Cerebellar nuclear complex (tissue), 1 donor: ENCODE data around the gene B3GNT2.
"Not testable (repeated sequence)": the region's sequence is repeated elsewhere in the genome, so short reads cannot be mapped to it uniquely, and the experiment has no call there.

ENCODE experiments used
- DNase-seq, 2 experiments: peaks; one replicate each; lab custom pipeline; 2025; lab: John Stamatoyannopoulos, UW

B3GNT2 gene, protein sequence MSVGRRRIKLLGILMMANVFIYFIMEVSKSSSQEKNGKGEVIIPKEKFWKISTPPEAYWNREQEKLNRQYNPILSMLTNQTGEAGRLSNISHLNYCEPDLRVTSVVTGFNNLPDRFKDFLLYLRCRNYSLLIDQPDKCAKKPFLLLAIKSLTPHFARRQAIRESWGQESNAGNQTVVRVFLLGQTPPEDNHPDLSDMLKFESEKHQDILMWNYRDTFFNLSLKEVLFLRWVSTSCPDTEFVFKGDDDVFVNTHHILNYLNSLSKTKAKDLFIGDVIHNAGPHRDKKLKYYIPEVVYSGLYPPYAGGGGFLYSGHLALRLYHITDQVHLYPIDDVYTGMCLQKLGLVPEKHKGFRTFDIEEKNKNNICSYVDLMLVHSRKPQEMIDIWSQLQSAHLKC

DNA sequence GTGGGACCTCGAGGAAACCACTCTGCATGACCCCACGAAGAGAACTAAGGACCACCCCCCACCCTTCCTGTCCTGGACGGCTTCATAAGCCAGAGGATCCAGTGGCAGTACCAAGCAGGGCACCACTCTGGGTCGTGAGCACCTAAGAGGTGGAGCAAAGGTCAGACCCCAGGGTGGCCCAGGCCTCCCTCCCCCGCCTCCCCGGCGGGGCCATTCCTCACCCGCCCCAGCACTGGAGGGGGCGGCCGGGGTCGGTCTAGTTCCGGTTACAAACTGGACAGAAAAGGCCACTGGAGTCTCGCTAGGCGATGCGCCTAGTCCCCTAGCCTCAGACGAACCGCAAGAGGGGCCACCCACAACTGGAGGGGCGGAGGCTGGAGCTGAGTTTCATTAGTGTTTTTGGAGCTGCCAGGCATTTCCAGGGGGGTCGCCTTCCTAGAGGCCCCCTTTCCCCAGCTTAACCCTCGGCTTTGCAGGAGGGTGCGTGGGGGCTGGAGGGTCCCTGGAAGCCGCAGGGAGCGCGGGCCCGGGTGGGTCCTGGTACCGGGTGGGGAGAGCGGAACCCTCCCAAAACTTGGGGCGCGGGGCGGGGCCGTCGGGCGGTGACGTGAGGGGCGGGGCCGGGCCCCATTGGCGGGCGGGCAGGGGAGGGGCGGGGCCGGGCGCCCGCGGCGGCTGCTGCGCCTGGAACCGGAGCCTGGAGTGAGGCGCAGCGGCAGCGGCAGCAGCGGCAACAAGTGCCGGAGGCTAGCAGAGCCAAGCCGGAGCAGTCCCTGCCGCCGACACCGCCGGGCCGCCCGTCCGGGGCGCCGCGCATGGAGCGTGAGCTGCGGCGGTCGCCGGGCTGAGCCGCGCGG is at the start of gene B3GNT2:
Gene B3GNT2, plus strand, starts transcription at position 695 of the 857 bp plus-strand sequence. CDS start 26,106 bp downstream, outside the sequence.
- no peak for DNase-seq

DNA sequence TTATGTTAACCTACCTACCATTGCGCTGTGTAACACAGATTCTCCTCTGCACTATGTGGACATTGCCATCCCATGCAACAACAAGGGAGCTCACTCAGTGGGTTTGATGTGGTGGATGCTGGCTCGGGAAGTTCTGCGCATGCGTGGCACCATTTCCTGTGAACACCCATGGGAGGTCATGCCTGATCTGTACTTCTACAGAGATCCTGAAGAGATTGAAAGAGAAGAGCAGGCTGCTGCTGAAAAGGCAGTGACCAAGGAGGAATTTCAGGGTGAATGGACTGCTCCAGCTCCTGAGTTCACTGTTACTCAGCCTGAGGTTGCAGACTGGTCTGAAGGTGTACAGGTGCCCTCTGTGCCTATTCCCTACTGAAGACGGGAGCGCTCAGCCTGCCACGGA is 49.1 kb upstream of the B3GNT2 start:
- not testable (repeated sequence) for DNase-seq

DNA sequence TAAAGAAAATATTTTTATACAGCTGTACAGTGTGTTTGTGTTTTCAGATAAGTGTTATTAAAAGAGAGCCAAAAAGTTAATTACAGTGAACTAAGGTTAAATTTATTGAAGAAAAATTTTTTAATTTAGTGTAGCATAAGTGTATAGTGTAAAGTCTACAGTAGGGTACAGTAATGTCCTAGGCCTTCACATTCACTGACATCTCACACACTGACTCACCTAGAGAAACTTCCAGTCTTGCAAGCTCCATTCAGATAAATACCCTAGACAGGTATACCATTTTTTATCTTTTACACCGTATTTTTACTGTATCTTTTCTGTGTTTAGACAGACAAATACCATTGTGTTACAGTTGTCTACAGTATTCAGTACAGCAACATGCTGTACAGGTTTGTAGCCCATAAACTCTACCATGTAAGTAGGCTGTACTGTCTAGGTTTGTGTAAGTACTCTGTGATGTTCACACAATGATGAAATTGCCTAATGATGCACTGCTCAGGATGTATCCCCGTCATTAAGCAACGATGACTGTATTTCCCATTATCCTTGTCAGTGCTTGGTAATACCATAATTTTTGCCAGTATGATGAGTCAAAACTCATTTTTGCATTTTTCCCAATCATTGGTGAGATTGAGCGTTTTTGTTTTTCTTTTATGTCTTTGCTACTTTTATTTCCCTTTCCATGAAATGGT is 48.2 kb upstream of the B3GNT2 start:
- no peak for DNase-seq

DNA sequence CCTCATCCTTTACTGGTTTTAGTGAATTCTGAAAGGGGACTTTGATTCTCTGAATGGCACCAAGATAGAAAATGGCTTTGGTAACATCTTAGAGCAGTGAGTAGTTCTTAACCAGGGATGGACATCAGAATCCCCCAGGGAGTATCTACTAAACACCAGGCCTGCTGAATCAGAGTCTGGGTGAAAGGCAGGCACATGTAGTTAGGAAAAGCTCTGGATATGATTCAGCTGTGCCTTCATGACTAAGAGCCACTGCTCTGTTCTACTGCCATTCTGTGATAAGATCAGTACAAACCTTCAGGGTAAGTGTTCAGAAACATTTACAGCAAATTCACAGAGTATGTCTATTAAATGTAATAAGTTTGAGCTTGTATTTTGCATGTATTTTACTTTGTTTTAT is 46.2 kb upstream of the B3GNT2 start:
- DNase-seq, result no peak

DNA sequence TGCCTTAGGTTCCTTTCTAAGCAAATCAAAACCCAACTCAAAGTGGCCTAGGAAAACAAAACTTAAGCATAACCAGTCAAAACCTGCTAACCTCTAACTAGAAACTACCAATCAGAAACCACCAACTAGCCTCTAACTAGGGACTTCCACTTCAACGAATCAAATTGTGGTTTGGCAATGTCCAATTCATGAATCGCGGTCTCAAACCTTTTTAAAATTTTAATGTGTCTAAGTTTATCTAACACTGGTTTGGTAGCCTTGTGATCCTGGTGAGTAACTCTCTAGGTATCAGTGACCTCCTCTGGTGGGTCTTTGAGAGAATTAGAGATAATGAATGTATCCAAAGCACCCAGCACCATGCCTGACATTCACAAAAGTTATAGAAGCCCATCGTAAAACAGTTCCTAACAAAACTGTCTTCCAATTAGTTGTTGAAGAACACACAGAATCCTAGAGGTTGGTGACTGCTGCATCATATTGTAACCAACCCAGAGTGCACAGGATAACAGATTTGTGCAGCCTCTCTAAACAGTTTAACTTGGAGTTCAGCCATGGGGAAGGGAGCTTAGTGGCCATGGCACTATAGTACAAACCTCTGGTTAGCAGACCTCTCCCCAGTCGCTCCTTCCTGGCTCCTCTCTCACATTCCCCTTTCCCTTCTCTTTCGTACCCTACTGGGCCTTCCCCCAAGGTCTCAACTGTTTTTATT is 45.2 kb upstream of the B3GNT2 start:
- no peak for DNase-seq

DNA sequence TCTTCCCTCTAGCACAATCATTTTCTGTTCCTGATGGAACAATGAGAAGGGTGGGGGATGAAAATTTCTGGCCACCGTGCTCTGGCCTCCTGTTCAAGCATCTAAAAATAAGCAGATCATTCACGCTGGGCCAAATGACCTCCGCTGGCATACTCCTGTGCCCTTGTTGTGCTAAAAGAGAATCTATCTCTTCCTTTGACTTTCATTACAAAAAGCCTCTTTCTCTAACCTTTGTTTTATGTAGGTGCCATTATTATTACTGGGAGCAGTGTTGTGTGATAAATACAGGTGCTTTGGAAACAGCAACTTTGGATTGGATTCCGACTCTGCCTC is 44.6 kb upstream of the B3GNT2 start:
- no peak for DNase-seq

DNA sequence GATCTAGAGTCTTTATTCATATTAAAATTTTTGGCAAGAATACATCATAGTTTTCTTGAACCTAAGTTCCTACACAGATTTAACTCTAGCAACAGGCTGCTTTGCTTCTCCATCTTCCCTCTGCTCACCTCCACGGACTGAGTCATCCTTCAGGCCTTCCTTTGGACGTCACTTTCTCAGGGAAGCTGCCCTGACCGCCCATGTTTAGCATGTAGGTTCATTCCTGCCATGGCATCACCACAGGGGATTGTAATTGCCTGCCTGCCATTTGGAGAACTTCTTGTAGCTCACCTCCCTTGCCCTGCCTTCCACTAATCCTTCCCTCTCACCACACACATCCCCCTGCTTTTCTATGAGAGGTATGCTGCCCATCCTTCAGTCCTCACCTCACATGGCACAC is 43.9 kb upstream of the B3GNT2 start:
- DNase-seq, result no peak

DNA sequence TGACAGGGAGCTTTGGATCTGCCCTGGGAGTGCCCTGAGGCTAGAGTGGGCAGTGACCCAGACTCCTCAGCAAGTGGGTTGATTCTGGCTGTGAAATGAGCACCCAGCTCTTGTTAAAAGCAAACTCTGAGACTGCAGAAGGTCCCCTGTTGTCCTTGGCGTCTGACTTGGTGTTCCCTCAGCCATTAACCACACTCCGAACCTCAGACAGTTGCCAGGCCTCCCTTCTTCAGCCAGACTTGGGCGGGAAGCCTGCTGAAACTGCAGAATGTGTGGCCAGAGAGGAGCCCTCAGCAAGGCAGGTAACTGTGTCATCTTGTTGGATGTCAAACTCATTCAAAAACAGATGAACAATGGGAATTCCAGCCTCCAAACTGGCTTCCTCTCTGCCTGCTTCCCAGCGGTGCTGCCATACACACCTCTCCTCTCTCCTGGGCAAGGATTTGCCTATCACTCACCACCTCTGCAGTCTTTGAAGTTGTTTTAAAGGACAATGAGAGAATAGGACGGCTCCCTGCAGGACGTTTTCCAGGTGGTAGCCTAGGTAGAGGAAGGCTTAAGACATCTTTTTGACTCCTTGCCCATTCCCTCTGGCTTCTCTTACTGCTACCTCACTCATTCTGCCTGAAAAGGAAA is 38.9 kb upstream of the B3GNT2 start:
- DNase-seq, result no peak

DNA sequence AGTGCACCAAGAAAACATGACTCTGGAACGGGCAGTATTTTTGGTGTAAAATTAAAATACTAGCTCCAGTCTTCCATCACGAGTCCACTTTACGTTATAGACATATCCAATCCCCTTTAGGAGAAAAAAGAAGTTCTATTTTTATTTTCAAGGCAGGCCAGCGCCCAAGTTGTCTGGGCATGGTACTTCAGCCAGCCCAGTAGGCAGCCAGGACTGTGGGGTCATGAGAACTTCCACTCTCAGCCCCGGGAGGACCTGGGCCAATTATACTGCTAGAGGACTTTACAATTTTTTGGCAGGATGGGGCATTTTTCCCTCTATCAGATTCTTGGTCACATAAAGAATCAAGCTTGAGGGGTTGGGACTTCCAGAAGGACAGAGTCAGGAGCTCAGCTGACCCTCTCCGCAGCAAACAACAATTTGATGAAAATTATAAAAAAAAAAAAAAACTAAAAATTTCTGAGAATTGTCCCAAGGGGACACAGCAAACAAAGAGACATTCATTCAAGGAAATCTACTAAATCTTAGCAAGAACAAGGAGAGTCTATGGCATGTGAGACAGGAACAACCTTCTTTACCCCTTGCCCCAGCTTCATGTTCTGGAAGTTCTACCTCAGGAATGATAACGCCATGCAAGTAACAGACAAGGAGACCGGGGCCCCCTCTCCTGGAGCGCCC is 37.3 kb upstream of the B3GNT2 start:
- no peak for DNase-seq

DNA sequence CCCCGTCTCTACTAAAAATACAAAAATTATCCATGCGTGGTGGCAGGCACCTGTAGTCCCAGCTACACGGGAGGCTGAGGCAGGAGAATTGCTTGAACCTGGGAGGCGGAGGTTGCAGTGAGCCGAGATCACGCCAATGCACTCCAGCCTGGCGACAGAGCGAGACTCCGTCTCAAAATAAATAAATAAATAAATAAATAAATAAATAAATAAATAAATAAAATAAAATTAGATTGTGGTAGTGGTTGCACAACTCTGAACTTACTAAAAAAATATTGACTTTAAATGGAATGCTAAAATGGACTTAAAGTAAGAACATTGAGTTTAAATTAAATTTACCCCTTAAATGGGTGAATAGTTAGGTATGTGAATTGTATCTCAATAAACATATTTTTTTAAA is 35.2 kb upstream of the B3GNT2 start:
- not testable (repeated sequence) for DNase-seq

DNA sequence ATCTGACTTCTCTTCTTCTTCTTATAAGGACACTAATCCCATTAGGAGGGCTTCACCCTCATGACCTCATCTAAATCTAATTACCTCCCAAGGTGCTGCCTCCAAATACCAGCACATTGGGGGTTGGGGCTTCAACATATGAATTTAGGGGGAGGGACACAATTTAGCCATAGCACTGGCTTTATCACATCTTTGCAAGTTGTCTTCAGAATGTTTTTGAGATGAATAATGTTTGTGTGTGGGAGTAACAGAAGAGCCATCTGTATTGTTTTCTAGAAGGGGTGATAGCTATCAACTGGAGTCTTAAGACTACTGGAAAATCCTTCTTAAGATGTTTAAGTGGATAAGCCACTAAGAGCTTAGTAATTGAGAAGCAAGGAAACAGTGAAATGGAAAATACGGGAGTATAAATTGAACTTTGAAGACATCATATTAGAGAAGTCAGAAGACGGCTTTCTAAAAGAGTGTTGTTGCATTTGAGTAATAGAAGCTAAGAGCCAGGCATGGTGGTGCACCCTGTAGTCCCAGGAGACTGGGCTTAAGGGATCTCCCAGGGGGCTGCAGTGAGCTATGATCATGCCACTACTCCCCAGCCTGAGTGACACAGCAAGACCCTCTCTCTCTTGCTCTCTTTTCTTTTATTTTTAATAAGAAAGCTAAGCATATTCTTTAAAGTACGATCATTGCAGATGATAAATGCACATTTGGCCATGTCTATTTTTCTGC is 32.6 kb upstream of the B3GNT2 start:
- DNase-seq, result no peak

DNA sequence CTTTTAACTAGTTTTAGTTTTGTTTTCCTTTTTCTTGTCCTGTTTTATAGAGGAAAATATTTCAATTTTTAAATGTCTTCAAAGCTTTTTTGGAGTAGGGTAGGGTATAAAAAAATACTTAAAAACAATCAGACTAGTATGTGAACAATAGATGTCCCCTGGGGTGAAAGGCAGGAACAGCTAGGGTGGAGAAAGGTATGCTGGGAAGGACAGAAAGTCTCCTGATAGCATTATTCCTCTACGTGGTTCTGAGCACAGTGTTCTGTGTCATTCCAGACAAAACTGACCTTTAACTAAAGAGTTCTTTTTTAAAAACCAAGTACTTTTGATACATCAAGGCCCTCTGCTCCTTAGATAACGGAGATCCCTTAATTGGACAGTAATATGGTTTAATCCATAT is 32.1 kb upstream of the B3GNT2 start:
- DNase-seq, result no peak

DNA sequence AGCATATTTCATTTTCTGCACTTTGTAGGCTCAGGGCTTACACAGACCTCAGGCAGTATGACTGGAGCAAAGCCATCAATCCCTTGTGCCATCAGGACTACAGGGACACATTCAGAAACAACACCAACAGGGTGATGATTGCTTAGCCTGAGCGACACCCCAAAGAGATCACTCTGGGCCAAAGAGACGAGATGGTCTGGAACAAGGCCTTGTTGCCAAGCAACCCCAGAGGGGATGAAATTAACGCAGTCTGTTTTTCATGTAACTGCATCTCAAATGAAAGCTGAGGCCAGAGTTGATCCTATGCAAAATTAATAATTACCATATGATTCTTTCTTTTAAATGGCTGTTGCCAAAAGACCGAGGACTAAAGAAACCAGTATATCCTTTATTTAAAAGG is 20.2 kb upstream of the B3GNT2 start:
- no peak for DNase-seq

DNA sequence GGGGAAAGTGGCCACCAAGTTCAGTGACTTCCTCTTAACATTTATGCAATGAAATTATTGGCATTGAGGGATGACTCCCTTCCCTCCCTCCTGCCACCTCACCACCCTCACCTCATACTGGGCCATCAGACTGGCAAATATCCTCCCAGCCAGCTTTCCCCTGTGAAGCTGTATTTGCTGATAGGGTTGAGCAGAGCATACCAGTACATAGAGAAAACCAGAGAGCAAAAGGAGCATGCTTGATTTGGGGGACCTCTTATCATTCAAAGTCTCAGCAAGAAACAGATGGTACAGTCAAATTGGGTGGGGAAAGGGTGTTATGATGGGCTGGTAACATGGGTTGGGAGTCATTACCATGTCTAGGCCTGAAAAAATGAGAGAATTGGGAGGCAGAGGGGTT is 19.1 kb upstream of the B3GNT2 start:
- no peak for DNase-seq

DNA sequence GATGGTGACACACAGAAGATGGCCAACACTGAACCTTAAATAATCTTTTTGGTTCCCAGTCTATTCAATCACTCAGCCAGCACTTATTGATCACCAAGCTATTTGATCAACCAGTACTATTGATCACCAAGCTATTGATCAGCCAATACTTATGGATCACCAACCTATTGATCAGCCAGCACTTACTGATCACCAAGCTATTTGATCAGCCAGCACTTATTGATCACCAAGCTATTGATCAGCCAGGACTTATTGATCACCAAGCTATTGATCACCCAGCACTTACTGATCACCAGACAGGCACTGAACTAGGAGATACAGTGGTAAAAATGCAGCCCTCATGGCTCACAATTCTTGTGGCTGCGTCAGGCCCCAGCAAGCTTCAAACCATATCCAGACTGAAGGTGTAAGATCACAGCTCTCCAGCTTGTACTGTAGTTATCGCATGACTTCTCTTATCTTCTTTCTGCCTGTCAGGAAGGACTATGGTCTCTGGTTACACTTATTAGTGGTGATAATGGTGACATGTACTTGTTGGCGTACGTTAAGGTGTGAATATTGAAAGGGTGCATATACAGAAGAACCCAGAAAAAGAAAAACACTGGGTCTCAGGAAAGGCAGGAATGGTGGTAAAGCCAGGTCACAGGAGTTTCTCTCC is 18.4 kb upstream of the B3GNT2 start:
- no peak for DNase-seq

DNA sequence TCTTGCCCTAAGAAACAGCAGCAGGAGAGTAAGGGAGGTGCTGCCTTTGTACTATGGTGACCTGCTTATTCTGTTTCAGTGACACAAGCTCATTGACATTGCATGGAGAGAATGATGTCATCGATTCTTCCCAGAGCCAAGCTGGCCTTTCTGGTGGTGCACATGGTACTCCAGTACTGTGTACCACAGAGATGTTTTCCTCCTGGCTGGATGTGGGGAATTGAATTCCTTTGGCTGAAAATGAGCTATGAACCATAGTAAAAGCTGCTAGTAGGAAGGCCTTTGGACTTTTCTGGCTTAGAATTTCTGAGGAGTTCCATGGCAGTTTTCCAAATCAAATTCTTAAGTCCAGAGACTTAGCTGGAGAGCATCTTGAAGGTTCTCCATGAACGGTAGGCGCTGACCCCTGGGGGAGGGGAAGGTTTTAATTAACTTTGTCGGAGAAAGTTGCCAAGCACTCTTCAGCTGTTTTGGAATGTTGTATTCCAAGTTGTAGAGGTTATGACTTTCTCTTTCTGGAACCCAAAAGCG is 17.1 kb upstream of the B3GNT2 start:
- DNase-seq, result no peak

DNA sequence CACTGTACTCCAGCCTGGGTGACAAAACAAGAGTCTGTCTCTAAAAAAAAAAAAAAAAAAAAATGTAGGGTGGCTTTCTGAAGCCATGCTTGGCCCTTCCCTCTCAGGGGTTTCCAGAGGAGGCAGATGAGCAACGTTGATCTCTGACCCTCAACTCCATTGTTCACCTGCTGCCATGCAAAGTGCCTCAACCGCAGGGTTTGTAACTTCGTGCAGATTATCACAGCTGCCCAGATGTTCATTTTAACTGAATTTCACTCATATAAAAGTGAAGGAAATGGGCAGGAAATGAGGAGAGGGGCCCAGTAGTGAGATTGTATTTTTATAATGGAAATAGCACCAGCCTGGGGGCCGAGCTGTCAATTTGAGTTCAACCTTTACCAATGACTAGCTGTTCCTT is 14.9 kb upstream of the B3GNT2 start:
- no peak for DNase-seq

DNA sequence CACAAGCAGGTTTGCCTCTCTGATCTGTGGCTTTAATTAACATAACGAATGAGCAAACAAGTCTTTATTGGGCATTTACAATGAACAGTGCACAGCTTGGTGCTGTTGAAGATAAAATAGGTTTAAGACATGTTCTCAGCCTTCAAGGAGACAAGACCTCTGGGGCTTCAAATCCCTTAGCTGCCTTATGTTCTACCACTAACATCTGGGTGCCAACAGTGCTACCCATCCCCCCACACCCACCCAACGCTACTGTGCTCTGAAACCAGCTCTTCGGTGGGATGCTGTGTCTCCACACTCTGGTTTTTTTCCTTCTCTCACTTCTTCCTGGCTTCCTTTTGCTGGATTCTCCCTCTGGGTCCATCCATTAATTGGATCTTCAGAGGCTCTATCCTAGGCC is 14.1 kb upstream of the B3GNT2 start:
- no peak for DNase-seq

DNA sequence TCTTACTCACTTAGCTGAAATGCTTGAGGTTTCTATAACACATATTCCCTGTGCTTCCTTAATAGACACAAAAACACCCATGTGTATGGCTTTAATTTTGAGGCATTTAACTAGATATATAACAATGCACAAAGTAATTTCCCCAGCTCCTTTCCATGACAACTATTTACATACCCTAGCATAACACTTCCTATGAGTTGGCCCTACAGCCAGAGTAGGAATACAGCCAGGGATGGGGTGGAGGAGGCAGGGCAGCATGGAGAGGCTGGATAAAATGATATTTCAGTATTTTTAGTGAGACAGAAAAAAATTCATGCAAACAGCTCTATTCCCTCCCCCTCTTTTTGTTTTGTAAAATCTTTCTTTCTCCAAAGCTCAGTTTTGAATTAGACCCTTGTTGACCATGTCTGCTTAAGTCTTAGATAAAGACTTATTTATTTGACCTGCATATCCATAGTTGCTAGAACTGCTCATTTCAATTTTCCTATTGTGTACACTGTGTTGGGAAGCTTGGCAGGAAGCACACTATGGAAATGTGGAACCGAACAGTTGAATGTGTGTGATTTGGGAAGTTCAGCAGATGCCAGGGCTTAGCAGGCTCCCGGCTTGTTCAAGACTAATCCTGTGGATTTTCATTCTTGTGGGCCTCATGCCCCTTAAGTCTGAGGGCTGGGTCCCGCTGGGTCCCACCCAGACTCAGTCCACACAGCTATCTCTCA is 11.2 kb upstream of the B3GNT2 start:
- DNase-seq, result no peak
